ENCODE data around the gene ACSL5.
"Not testable (repeated sequence)": the region's sequence is repeated elsewhere in the genome, so short reads cannot be mapped to it uniquely, and the experiment has no call there.

ACSL5 gene

DNA sequence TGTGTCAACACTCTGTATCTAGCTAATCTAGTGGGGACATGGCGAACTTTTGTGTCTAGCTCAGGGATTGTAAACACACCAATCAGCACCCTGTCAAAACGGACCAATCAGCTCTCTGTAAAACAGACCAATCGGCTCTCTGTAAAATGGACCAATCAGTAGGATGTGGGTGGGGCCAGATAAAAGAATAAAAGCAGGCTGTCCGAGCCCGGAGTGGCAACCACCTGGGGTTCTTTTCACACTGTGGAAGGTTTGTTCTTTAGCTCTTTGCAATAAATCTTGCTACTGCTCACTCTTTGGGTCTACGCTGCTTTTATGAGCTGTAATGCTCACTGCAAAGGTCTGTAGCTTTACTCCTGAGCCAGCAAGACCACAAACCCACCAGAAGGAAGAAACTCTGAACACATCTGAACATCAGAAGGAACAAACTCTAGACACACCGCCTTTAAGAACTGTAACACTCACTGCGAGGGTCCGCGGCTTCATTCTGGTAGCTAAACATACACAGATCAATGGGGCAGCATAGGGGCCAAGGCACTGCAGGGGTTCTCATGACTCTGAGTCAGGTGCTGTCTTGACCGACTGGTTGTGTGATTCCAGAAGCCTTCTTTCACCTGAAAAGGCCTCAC lies 1.6 kb upstream of the ACSL5 start:
- in situ Hi-C loops (cut with MboI; ENCODE audit: low sequenced_read_pairs) = not testable (repeated sequence)

DNA sequence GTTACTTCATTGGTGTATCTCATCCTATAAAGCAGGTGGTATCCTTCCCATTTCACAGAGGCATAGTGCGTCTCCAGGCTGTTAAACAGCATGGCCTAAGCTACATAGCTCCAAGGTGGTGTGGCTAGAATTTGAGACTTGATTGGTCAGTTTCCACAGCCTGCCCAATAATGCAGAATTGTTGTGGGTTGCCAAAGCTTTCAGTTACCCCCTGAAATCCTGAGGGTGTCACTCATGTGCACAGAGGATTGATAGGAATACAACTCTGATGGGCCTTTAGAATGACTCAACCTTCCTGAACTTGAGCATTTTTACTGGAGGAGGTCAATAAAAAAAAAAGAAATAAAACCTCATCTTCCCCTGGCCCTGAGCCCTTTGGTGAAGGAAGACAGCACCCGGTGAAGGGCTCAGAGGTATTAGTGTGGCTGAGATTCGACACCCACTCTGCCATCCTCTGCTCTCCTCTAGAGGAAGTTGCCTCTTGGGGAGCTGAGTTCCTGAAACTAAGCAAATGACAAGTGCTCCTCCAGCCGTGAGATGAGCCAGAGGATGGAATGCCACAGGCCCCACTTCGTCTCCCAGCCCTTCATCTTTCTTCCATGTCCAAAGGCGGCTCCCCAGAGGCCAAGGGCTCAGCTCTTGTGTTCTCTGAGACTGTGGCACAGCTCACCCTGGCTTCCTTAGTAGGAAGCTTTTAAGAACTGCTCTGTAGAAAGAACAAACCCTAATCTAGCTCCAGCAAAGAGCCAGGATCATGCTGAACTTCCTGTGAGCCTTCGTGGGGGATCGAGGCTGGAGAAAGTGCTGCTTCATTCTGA lies 1.0 kb downstream of the ACSL5 start:
- in situ Hi-C loops (cut with MboI; ENCODE audit: low sequenced_read_pairs) = no loop called here

DNA sequence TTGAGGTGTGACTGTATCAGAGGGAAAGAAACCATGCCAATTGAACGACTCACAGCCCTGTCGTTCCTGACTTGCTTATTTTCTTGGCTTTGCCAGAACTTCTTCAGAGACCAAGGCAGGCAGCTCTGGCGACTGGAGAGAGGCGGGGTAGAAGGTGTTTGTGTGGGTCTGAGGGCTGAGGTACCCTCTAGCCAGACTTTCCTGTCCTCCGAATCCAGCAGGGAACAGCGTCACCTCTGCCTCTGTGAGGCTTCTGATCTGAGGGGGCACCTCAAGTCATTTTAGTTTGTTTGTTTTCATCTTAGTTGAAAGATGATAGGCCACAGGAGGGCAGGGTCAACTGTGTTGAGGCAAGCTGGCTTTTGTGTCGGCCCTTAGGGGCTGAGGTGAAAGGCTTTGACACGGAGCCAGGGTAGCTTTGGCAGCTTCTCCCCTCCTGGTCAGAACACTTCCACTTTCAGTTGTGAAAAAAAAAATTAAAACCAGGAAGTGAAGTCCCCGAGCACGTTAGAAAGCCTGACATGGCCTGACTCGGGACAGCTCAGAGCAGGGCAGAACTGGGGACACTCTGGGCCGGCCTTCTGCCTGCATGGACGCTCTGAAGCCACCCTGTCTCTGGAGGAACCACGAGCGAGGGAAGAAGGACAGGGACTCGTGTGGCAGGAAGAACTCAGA lies 1.9 kb downstream of the ACSL5 start:
- in situ Hi-C loops (cut with MboI; ENCODE audit: low sequenced_read_pairs) = no loop called here

DNA sequence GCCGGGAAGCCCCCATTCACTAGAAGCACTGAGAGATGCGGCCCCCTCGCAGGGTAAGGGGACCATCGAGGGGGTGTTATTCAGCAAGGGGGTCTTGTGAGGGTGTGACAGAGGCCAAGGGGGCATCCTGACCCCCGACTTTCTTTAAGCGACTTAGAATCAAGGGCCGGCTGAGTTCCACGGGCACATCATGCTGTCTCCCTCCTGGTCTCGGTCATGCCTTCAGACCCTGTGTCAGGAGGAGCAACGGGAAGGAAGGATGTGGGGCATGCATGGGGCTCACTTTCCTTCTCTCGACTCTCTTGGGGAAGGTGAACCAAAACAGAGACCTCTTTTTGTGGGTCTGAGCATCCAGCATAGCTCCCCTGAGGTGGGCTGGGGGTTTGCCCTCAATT lies 2.5 kb downstream of the ACSL5 start:
- in situ Hi-C loops (cut with MboI; ENCODE audit: low sequenced_read_pairs) = no loop called here

DNA sequence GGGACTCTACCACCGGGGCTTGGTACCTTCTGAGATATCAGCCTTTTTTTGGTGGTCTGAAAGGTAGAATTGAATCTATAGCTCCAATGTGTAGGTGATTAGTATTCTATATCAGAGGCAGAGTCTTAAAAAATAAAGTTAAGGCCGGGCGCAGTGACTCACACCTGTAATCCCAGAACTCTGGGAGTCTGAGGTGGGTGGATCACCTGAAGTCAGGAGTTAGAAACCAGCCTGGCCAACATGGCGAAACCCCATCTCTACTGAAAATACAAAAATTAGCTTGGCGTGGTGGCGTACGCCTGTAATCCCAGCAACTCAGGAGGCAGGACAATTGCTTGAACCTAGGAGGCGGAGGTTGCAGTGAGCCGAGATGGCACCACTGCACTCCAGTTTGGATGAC lies 3.2 kb downstream of the ACSL5 start:
- in situ Hi-C loops (cut with MboI; ENCODE audit: low sequenced_read_pairs) = not testable (repeated sequence)

DNA sequence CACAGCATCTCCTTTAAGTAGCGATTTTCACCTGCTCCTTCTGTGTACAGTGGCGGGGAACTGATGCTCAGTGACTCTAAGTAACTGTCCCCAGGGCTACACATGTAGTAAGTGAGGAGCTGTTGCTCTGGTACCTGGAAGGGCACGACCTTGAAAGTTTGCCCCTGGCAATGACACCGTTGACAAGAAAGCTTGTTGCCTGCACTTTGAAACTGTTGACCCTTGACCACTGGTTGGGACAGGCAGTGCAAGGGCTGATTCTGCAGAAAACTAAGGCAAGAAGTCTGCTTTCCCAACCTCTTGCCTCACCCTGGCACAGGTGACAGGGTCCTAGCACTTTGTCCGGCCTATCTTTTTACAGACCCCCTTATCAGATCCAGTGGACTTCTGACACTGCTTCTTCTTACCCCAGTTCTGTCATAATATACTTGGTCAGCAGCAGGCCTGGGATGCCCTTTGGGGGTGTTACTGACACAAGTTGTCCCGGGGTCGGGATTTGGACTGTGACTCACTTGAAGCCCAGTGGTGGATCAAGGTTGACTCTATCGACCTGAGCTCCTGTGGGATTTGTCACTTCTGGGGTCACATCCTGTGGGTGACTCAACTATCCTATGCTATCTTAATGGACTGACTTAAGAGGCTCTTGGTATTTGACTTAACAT lies 5.8 kb downstream of the ACSL5 start:
- in situ Hi-C loops (cut with MboI; ENCODE audit: low sequenced_read_pairs) = no loop called here

DNA sequence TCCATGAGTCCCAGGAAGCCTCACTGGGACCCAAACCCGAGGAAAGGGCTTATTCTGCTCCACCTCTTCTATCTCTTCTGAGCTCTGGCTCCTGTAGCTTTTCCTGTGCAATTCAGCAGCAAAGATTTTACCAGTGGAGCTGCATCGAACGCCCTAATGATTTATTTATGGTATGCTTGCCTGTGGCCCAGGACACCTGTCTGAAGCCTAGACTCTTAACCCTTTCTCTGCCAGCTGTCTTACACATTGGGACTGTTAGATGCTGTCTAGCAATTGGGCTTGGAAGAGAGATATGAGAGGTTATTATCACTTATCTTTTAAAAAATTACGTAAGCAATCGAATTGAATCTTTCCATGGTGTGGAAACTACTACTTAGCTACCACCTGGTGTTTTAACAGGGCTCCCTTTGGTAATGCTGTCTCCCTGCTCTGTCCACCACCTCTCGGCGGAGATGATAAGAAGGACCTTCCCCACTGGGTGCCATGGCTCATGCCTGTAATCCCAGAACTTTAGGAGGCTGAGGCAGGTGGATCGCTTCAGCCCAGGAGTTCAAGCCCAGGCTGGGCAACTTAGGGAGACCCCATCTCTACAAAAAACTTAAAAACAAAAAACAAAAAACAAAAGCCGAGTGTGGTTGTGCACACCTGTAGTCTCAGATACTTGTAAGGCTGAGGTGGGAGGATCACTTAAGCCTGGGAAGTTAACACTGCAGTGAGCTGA lies 8.8 kb downstream of the ACSL5 start:
- in situ Hi-C loops (cut with MboI; ENCODE audit: low sequenced_read_pairs) = no loop called here

DNA sequence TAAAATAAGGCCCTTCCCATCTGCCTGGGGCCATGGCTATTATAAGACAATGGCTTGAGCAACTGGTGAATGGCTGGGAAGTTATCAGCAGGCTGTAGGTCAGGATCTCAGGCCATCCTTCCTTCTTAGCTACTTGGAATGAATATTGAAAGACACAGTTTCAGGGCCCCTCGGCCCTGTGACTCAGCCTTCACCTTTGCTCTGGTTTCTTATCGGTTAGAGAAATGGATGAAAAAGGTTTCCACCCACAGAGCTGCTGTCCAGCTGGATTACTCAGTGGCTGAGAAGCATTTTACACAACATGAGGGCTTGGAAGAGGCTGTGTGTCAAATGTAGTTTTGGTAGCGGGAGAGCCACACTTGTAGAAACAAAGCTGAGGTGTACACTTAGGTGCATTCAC lies 9.4 kb downstream of the ACSL5 start:
- in situ Hi-C loops (cut with MboI; ENCODE audit: low sequenced_read_pairs) = no loop called here

DNA sequence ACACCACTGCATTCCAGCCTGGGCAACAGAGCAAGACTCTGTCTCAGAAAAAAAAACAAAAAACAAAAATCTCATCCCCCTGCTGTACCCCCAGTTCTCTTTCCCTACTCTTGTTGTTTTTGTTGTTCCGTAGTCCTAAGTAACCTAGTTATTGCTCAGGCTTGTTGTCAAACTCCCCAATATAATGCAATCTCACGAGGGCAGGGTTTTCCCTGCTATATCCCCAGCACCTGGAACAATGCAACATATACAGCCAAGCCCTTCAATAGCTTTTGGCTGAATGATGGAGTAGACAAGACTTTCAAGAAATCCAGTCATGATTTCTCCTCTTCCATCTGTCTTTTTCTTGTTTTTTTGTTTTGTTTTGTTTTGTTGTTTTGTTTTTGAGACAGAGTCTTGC lies 10.2 kb downstream of the ACSL5 start:
- in situ Hi-C loops (cut with MboI; ENCODE audit: low sequenced_read_pairs) = no loop called here

DNA sequence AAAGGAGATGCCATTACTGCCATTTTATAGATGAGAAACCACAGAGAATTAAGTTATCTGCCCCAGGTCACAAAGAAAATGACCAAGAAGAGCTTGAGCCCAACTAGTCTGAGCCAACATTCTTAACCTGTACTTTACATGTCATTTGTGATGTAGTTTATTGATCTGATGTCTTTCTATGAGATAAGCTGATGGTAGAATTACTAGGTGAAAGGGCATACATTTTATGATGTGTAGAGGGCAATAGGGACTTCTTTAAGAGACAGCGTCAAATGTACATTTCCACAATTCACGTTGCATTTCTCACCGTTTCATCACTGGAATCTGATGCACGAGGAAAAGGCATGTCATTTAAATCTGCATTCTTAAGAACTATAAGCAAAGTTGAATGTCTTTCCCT lies 11.3 kb downstream of the ACSL5 start:
- in situ Hi-C loops (cut with MboI; ENCODE audit: low sequenced_read_pairs) = no loop called here

DNA sequence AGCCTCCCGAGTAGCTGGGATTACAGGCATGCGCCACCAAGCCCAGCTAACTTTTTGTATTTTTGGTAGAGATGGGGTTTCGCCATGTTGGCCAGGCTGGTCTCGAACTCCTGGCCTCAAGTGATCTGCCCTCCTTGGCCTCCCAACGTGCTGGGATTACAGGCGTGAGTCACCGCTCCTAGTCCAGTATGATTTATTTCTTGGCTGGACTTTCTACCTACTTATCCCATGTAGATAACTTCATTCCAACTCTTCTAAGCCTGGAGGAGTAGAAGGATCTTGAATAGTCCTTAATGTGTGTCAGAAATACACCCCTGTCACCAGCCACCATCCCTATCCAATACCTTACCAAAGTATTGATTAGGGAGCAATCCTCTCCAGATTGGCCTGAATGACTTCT lies 14.1 kb downstream of the ACSL5 start:
- in situ Hi-C loops (cut with MboI; ENCODE audit: low sequenced_read_pairs) = not testable (repeated sequence)

DNA sequence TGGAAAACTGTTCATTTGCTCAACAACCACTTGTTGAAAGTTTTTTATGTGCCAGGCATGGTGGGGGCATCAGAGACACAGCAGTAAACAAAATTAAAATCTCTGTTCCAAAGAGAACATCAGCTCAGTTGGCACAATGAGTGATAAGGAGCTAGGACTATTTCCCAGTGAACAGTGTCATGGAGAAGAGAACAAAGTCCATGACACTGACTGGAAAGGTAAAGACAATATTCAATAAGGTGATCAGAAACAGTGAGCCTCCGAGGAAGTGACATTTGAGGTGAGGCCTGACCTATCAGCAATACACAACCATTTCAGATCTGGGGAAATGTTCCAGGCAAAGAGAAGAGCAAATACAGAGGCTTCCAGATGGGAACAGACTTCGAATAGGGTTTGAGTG lies 14.6 kb downstream of the ACSL5 start:
- in situ Hi-C loops (cut with MboI; ENCODE audit: low sequenced_read_pairs) = no loop called here

DNA sequence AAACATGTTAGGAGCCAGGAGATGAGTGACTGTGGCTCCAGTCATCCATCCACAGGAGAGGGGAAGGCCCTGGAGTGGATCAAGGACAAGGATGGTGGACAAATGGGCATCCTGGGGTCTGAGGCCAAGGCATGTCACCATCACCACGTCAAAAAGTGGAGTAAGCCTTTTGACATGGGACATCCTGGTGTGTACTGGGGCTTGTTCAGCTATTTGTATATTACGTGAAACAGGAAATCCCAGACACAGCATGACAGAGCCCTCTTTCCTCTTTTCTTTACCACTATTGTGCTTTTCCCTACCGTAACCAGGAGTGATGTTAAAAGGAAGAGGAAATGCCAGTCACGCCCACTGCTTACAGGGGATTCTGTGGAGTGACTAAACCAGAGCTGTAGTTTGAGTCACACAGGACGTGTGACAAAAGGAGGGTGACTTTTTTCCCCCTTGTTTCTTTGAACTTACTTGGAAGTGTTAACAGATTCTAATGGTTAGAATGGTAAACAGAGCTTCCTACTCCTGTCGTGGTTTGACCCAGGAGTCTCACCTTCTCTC lies 15.4 kb downstream of the ACSL5 start:
- in situ Hi-C loops (cut with MboI; ENCODE audit: low sequenced_read_pairs) = no loop called here

DNA sequence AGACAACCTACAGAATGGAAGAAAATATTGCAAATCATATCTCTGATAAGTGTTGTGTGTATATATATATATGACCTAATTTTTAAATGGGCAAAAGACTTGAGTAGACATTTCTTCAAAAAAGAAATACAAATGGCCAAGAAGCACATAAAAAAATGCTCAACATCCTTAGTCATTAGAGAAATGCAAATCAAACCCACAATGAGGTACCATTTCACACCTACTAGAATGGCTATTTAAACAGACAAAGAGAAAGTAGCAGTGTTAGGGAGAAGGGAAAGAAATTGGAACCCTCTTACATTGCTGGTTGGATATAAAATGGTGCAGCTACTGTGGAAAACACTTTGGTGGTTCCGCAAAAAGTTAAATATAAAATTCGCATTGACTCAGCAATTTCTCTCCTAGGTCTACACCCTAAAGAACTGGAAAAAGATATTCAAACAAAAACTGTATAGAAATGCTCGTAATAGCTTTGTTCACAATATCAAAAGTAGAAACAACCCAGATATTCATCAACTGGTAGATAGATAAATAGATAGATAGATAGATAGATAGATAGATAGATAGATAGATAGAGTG lies 16.3 kb downstream of the ACSL5 start:
- in situ Hi-C loops (cut with MboI; ENCODE audit: low sequenced_read_pairs) = no loop called here

DNA sequence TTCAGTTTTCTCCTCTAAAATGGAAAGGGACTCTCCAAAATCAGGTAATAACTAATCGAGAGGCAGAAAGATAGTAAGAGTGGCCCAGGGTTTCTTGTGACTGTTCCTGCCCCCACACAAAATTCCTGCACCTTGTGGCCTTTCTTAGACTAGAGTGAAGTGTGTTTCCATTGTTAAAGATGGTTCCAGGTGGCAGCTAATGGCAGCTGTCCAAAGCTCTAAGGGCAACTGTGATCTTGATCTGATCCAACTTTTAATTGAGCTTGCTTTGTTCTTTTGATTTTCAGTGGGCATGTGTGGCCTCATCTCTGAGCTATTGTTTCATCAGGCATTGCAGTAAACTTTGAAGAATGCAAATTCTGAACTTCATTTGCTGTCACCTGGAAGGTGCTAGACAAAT lies 19.4 kb downstream of the ACSL5 start:
- in situ Hi-C loops (cut with MboI; ENCODE audit: low sequenced_read_pairs) = no loop called here

DNA sequence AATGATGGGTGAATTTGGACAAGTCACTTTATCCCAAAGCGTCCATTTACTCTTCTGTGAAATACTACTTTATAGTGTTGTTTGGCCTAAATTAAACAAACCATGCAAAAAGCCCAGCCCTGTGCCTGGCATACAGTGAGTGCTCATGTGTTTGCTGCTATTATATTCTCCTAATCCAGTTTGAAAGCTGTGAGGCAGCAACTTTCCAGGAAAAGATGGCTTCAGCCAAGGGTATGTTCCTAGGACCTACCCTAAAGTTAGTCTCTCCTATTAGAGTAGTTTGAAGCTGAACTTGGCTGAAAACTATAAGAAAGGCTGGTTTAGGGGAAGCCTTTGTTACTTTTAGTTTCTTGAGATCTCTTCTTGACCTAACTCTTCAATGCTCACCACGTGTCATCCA lies 19.9 kb downstream of the ACSL5 start:
- in situ Hi-C loops (cut with MboI; ENCODE audit: low sequenced_read_pairs) = no loop called here

DNA sequence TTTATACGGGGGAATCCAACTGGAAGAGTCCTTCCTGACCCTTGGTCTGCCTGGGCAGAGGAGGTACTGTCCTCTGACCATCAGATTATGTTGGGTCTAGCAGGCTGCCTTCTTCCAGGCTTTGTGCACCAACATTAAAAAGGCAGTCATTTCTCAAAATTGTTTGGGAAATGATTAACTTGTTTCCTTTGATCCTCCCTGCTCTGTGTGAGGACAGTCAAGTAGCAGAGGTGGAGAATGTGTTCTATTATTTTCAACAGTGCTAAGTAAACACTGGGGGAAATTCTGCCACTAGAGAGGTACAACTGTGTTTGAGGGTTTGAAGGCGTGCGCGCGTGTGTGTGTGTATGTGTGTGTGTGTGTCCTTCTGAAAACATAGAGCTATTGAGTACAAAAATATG lies 20.6 kb downstream of the ACSL5 start:
- in situ Hi-C loops (cut with MboI; ENCODE audit: low sequenced_read_pairs) = no loop called here

DNA sequence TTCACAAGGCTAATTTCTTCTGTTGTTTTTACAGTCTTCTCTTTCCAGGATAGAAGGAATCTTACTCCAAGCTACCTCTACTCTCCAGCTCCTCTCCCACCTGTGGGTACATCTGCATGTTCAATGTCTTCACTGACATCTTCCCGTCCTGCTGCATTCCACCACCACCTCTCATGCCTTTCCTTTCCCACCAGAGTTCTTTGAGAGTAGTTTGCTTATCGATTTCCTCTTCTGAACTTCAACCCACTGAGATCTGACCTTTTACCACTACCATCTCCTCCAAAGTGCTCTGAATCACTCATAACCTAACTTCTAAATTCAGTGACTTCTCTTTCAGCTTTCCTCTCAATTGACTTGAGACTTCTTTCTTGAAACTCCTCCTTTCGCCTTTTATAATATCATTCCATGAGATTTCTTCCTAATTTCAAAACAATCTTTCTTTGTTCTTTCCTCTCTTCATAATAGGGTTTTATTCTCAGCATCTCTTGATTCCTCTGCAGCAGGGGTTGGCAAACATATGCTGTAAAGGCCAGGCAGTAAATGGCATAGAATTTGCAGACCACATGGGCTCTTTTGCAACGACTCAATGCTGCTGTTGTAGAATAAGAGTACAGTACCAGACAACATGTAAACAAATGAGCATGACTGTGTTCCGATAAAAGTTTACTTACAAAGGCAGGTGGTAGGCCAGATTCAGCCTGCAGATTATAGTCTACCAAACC lies 22.1 kb downstream of the ACSL5 start:
- in situ Hi-C loops (cut with MboI; ENCODE audit: low sequenced_read_pairs) = no loop called here

DNA sequence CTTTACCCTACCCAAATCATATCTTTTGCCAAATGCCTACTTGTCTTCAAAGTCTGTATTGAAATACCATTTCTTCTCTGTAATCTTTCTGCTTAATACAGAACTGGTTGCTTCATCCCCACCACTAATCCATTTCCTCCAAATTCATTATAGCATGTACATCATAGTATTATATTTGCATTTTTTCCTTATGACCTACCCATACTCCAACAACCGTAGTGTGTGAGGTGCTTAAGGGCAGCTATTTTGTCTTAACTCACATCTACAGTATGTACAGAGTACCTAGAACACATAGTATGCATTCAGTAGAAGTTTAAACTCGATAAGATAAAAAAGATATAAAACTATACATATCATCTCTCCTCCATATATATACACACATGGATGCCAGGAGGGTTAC lies 23.7 kb downstream of the ACSL5 start:
- in situ Hi-C loops (cut with MboI; ENCODE audit: low sequenced_read_pairs) = no loop called here

DNA sequence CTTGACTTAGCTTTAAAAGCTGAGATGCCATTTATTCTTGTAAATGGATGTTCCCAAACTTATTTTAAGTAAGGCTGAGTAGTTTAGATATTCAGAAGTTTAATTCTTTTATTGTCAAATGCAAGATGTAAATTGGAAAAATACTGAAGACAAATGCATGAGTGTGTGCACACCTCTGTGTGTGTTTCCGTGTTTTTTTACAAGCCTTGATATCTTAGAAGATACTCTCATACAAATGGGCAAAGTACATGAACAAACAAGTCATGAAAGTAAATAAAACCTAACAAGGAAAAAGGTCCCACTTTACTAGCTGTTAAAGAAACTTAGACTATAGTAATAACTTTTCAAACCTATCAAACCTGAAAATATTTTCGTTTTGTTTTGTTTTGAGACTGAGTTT lies 29.0 kb downstream of the ACSL5 start:
- in situ Hi-C loops (cut with MboI; ENCODE audit: low sequenced_read_pairs) = no loop called here
